Measurements from ENCODE around the gene ZMIZ2. TPM values are rescaled to one million over a fixed set of nuclear protein-coding genes. Genes with fewer than 3 reads are reported as not detected.

Gene ZMIZ2
- total RNA-seq, 1 experiment from 2014 or later: 100 TPM

DNA sequence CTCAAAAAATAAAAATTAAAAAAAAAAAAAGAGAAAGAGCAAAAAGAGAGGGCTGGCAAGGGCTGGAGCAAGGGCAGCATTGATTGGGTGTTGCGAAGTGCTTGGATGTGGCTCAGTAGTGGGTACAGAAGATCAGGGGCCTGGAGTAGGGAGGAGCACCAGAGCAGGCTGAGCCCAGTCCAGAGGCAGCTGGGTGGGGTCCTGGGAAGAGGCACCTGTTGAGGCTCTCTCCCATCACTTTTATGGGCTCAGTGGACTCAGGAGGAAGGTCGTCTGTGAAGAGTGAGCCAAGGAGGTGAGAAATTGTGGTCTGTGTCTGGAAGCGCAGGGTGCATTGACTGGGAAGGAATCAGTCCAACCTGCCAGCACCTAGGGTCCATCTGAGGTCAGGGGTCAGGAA lies 11.8 kb upstream of the ZMIZ2 start:
- POLR2A ChIA-PET: interaction anchor here (2.6 kb wide), 1 partner anchor 11 kb away, joined by 9 read pairs; no protein-coding TSS in a partner anchor
- intact Hi-C loops (cut with micrococcal nuclease): no loop called here
- BruUV-seq (replicated peaks): no TSS peak
- Mint-ChIP-seq H3K27me3 (ENCODE audit: insufficient read depth, unreplicated experiment) (no peaks in the 10 kb centered on the region), H3K9me3 (ENCODE audit: unreplicated experiment) (no peaks in the 10 kb centered on the region), H3K4me3 (ENCODE audit: unreplicated experiment) (no peak overlapping the region), H3K4me1 (ENCODE audit: insufficient read depth, unreplicated experiment) (peaks cover 31% of the 10 kb centered on the region), H3K36me3 (ENCODE audit: insufficient read depth, unreplicated experiment) (no peaks in the 10 kb centered on the region), H3K27ac (ENCODE audit: low read depth, unreplicated experiment) (no peak overlapping the region)
- CTCF ChIA-PET: no interaction called here
- DNase-seq (ENCODE audit: unreplicated experiment): no peak
- TF ChIP-seq, protein P1, sequence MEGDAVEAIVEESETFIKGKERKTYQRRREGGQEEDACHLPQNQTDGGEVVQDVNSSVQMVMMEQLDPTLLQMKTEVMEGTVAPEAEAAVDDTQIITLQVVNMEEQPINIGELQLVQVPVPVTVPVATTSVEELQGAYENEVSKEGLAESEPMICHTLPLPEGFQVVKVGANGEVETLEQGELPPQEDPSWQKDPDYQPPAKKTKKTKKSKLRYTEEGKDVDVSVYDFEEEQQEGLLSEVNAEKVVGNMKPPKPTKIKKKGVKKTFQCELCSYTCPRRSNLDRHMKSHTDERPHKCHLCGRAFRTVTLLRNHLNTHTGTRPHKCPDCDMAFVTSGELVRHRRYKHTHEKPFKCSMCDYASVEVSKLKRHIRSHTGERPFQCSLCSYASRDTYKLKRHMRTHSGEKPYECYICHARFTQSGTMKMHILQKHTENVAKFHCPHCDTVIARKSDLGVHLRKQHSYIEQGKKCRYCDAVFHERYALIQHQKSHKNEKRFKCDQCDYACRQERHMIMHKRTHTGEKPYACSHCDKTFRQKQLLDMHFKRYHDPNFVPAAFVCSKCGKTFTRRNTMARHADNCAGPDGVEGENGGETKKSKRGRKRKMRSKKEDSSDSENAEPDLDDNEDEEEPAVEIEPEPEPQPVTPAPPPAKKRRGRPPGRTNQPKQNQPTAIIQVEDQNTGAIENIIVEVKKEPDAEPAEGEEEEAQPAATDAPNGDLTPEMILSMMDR (IDR thresholded peaks at IDR 0.05; ENCODE audit: unreplicated experiment): no peak

DNA sequence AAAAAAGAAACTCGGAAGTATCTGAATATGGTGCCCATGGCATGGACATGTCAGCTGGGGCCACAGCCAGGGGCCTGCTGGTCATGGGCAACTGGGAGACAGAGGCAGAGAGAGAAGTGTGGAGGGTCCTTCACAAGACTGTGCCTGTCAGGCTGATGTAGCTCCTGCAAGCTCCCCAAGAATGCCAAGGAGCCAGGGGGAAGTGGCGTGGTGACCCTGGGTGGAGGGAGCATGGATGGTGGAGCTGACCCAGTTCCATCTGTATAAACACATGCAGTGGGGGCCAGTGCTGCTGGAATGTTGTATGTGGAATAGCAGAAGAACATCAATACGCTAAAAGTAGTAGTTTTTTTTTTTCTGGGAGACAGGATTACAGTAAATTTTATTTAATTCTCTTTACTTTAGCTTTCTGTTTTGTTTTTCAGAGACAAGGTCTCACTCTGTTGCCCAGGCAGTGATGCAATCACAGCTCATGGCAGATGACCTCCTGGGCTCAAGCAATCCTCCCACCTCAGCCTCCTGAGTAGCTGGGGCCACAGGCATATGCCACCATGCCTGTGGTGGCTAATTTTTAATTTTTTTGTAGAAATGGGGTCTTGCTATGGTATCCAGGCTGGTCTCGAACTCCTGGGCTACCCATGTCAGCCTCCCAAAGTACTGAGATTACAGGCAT lies 10.5 kb upstream of the ZMIZ2 start:
- TF ChIP-seq, protein P1 (IDR thresholded peaks at IDR 0.05; ENCODE audit: unreplicated experiment): no peak
- CTCF ChIA-PET: interaction anchor here (0.6 to 1.1 kb wide), 4 partner anchors 60 to 837 kb away, joined by 3 to 5 read pairs (median 4); no protein-coding TSS in a partner anchor
- Mint-ChIP-seq H3K27ac (ENCODE audit: low read depth, unreplicated experiment) (no peak overlapping the region), H3K36me3 (ENCODE audit: insufficient read depth, unreplicated experiment) (no peaks in the 10 kb centered on the region), H3K9me3 (ENCODE audit: unreplicated experiment) (no peaks in the 10 kb centered on the region), H3K27me3 (ENCODE audit: insufficient read depth, unreplicated experiment) (no peaks in the 10 kb centered on the region), H3K4me3 (ENCODE audit: unreplicated experiment) (no peak overlapping the region), H3K4me1 (ENCODE audit: insufficient read depth, unreplicated experiment) (peaks cover 31% of the 10 kb centered on the region)
- POLR2A ChIA-PET: no interaction called here
- no TSS peak for BruUV-seq (replicated peaks)
- intact Hi-C loops (cut with micrococcal nuclease): no loop called here
- peak; percentile 13 for DNase-seq (ENCODE audit: unreplicated experiment)

DNA sequence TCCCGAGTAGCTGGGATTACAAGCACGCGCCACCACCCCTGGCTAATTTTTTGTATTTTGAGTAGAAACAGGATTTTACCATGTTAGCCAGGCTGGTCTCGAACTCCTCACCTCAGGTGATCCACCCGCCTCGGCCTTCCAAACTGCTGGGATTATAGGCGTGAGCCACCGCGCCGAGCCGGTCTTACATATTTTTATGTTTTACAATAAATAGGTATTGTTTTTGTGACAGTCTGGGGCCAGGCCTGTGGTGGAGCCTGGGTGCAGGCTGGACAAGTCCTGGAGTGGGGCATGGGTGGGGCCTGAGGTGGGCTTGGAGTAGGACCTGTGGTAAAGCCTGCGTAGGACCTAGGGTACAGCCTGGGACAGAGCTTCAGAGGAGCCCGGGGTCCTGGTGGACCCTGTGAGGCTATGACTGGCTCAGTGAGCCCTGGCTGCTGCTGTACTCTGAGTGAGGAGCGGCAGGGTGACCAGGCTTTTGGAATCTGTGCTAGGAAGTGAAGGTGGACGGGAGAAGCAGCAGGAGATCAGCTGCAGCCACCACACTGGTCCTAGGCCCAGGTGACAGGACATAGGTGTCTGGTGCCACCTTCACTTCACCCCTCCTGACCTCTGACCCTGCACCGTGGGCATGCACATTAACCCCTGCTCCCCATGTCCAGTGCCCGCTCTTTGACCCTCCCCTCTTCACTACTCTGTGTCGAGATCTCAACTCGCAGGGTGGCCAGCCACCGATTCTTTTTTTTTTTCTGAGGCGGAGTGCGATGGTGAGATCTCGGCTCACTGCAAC lies 9.6 kb upstream of the ZMIZ2 start:
- BruUV-seq (replicated peaks): no TSS peak
- POLR2A ChIA-PET: no interaction called here
- Mint-ChIP-seq H3K4me1 (ENCODE audit: insufficient read depth, unreplicated experiment) (peaks cover 29% of the 10 kb centered on the region), H3K27me3 (ENCODE audit: insufficient read depth, unreplicated experiment) (no peaks in the 10 kb centered on the region), H3K36me3 (ENCODE audit: insufficient read depth, unreplicated experiment) (no peaks in the 10 kb centered on the region), H3K4me3 (ENCODE audit: unreplicated experiment) (no peak overlapping the region), H3K27ac (ENCODE audit: low read depth, unreplicated experiment) (no peak overlapping the region), H3K9me3 (ENCODE audit: unreplicated experiment) (no peaks in the 10 kb centered on the region)
- no peak for DNase-seq (ENCODE audit: unreplicated experiment)
- TF ChIP-seq, protein P1 (IDR thresholded peaks at IDR 0.05; ENCODE audit: unreplicated experiment): no peak
- intact Hi-C loops (cut with micrococcal nuclease): no loop called here
- CTCF ChIA-PET: no interaction called here

DNA sequence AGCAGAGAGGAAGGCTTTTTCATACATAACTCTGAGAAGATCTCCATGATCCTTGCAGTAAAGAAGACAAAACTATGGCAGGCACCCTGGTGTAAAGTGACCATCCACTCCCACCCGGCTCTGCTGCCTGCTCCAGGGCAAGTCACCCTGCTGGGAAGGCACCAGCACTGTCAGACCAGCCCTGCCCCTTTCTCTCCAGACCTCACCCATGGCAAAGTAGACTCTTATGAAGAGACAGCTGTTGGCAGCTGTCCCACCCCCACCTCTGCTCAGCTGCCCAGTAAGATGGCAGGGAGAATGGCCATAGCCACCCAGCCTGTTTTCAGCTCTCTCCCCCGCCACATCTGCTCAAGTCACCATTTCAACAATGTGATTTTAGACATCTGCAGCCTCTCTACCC lies 8.6 kb upstream of the ZMIZ2 start:
- no peak for DNase-seq (ENCODE audit: unreplicated experiment)
- POLR2A ChIA-PET: no interaction called here
- CTCF ChIA-PET: no interaction called here
- H3K27me3 Mint-ChIP-seq (ENCODE audit: insufficient read depth, unreplicated experiment): no peaks in the 10 kb centered on the region
- H3K4me1 Mint-ChIP-seq (ENCODE audit: insufficient read depth, unreplicated experiment): peaks cover 20% of the 10 kb centered on the region
- no peak overlapping the region for H3K4me3 Mint-ChIP-seq (ENCODE audit: unreplicated experiment)
- H3K36me3 Mint-ChIP-seq (ENCODE audit: insufficient read depth, unreplicated experiment): no peaks in the 10 kb centered on the region
- no TSS peak for BruUV-seq (replicated peaks)
- no peak overlapping the region for H3K27ac Mint-ChIP-seq (ENCODE audit: low read depth, unreplicated experiment)
- H3K9me3 Mint-ChIP-seq (ENCODE audit: unreplicated experiment): no peaks in the 10 kb centered on the region
- TF ChIP-seq, protein P1 (IDR thresholded peaks at IDR 0.05; ENCODE audit: unreplicated experiment): no peak
- intact Hi-C loops (cut with micrococcal nuclease): loop anchor here (10.0 kb wide), 2 partner anchors 45 to 55 kb away; partner anchors contain the start of gene PPIA
